NCI-H2081 treated with DMSO at 0.1 percent for 48 hours (cell line): ENCODE data around the gene C4orf17.
"Not testable (repeated sequence)": the region's sequence is repeated elsewhere in the genome, so short reads cannot be mapped to it uniquely, and the experiment has no call there.

Experiments used
- DNase-seq: peaks from one replicate; lab custom pipeline; 2025; lab: John Stamatoyannopoulos, UW

C4orf17 gene

GRCh38 chr4:99510721-99511120, at the start of gene C4orf17:
Gene C4orf17 (plus strand): TSS chr4:99511021. CDS start chr4:99513082, 2,061 bp downstream.
- no peak for DNase-seq

GRCh38 chr4:99461623-99462401, 49.0 kb upstream of the C4orf17 start:
- DNase-seq, result no peak

- no peak for DNase-seq
Observed at GRCh38 chr4:99462875-99463464, 47.9 kb upstream of the C4orf17 start.

- DNase-seq, result no peak
Observed at GRCh38 chr4:99463566-99463965, 47.3 kb upstream of the C4orf17 start.

GRCh38 chr4:99467887-99468286, 42.9 kb upstream of the C4orf17 start:
- no peak for DNase-seq

GRCh38 chr4:99468889-99469288, 41.9 kb upstream of the C4orf17 start:
- DNase-seq, result no peak

- no peak for DNase-seq
Observed at GRCh38 chr4:99471349-99471748, 39.5 kb upstream of the C4orf17 start.

GRCh38 chr4:99471896-99472295, 38.9 kb upstream of the C4orf17 start:
- DNase-seq, result no peak

- DNase-seq, result no peak
Observed at GRCh38 chr4:99473131-99473530, 37.7 kb upstream of the C4orf17 start.

- no peak for DNase-seq
Observed at GRCh38 chr4:99483636-99484035, 27.2 kb upstream of the C4orf17 start.

- DNase-seq, result no peak
Observed at GRCh38 chr4:99485212-99485611, 25.6 kb upstream of the C4orf17 start.

GRCh38 chr4:99486648-99487047, 24.2 kb upstream of the C4orf17 start:
- DNase-seq, result not testable (repeated sequence)

- DNase-seq, result no peak
Observed at GRCh38 chr4:99490286-99490685, 20.5 kb upstream of the C4orf17 start.

- no peak for DNase-seq
Observed at GRCh38 chr4:99504804-99505502, 5.9 kb upstream of the C4orf17 start.

- no peak for DNase-seq
Observed at GRCh38 chr4:99506781-99507180, 4.0 kb upstream of the C4orf17 start.

- no peak for DNase-seq
Observed at GRCh38 chr4:99507349-99507748, 3.5 kb upstream of the C4orf17 start.

- no peak for DNase-seq
Observed at GRCh38 chr4:99507762-99508161, 3.1 kb upstream of the C4orf17 start.

GRCh38 chr4:99518601-99519295, 7.9 kb downstream of the C4orf17 start:
- no peak for DNase-seq

- DNase-seq, result no peak
Observed at GRCh38 chr4:99529228-99529627, 18.4 kb downstream of the C4orf17 start.

GRCh38 chr4:99529956-99530355, 19.1 kb downstream of the C4orf17 start:
- DNase-seq, result no peak

GRCh38 chr4:99534699-99535098, 23.9 kb downstream of the C4orf17 start:
- not testable (repeated sequence) for DNase-seq

- DNase-seq, result no peak
Observed at GRCh38 chr4:99536271-99536670, 25.4 kb downstream of the C4orf17 start.
